AG20443 (cell line): ENCODE data around the gene NUS1.
"Not testable (repeated sequence)": the region's sequence is repeated elsewhere in the genome, so short reads cannot be mapped to it uniquely, and the experiment has no call there.

Experiments used
- DNase-seq: peaks from one replicate; pipeline ENCODE4 v3.0.0; 2012; ENCODE audit warnings: low spot score, mixed read lengths

Gene NUS1

DNA sequence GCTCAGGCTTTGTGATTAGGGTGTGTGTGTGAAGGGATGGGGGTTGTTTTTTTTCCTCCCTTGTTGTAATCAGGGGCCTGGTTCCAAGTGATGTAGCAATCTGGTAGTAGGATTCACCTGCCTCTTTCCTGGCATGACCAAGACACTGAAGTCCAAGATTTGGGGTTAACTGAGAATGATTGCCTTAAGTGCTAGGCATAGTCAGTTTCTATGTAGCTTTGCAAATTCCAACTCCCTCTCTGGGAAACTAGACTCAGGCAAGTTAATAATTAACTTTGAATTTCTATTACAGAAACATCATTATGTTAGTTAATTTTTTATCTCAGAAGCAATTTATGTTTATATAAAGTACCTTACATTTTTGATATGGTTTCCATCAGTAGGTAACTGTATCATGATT is 43.6 kb downstream of the NUS1 start:
- no peak for DNase-seq

GRCh38 chr6:117721520-117721919 is 46.3 kb downstream of the NUS1 start:
- DNase-seq: not testable (repeated sequence)

DNA sequence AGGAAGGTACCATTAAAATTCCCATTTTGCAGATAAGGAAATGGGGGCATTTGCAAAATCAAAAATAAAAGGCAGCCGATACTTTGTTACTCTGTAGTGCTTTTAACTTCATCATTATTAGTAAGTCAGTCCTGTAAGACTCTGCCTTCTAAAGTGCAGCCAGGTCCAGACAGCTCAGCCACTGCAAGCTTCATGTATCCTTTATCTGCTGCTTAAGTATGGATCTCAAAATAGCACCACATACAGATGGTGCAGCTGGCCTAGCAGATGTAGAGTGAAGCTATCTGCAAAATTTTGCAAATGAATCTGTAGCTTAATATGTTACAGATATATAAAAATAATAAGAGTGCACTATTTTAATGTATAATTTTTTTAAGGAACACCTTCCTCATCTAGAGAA is 53.4 kb downstream of the NUS1 start:
- DNase-seq: no peak

DNA sequence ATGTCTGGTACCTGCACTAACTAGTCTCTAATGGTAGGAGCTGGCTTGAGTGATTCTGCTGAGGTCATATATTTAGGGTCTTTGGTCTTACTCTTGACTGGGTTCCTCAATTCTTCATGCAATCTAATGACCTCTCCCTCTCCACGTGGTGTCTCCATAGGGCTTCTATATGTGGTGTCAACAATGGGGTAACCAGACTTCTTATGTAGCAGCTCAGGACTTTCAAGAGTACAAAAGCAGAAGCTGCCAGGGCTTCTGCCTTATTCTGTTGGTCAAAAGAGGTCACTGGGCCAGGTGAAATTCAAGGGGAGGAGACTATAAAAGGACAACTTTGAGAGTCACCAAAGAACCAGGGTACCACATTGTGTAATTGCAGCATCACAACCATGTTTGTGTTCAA is 54.3 kb downstream of the NUS1 start:
- DNase-seq: no peak

- no peak for DNase-seq
These were observed 58.1 kb downstream of the NUS1 start for GRCh38 chr6:117733341-117733740.

- DNase-seq: no peak
These were observed 64.6 kb downstream of the NUS1 start for GRCh38 chr6:117739869-117740268.

- DNase-seq: no peak
These were observed 65.3 kb downstream of the NUS1 start for GRCh38 chr6:117740605-117741004.

DNA sequence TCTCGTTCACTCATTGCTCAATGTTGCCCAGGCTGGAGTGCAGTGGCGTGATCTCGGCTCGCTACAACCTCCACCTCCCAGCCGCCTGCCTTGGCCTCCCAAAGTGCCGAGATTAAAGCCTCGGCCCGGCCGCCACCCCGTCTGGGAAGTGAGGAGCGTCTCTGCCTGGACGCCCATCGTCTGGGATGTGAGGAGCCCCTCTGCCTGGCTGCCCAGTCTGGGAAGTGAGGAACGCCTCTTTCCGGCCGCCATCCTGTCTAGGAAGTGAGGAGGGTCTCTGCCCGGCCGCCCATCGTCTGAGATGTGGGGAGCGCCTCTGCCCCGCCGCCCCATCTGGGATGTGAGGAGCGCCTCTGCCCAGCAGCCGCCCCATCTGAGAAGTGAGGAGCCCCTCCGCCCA is 75.4 kb downstream of the NUS1 start:
- DNase-seq: not testable (repeated sequence)
